ENCODE data around the gene MREG.

Gene MREG, protein sequence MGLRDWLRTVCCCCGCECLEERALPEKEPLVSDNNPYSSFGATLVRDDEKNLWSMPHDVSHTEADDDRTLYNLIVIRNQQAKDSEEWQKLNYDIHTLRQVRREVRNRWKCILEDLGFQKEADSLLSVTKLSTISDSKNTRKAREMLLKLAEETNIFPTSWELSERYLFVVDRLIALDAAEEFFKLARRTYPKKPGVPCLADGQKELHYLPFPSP

DNA sequence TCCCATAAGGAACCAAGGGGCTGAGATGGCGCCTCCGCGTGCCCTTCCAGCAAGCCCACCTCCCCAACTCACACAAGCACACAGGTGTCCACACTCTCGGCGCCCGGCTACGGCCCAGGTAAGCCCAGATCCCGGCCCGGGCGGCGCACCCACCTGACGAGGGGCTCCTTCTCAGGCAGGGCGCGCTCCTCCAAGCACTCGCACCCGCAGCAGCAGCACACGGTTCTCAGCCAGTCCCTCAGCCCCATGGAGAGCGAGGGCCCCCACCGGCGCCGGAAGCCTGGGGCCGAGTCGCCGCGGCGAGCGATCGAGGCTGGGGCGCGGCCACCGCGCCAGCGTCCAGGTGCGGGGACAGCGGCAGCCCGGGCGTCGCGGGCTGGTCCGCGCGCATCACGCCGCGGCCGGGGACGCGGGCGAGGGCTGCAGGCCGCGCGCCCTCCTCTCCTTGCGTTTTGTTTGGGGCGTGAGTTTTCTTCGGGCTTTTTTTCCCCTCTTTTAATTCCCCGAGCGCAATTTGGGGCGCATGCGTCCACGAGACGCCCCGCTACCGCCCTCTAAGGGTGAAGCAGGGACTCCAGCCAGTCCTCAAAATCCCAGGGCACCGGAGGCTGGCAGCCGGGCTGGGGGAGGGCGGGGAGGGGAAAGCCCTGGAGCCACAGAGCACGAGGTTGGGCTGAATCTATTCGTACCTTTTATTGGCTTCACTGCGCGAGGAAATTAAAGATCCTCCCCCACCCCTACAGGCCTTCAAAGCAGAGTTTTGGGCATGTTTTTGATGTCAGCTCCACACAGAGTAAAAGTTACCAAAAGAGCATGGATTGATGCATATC is at the start of gene MREG:
TSS of gene MREG (minus strand) at position 472 of the 830 bp plus-strand sequence. CDS start at position 248, 224 bp downstream.
- DNase-seq (ENCODE audit: low spot score) = peak; percentile 94

DNA sequence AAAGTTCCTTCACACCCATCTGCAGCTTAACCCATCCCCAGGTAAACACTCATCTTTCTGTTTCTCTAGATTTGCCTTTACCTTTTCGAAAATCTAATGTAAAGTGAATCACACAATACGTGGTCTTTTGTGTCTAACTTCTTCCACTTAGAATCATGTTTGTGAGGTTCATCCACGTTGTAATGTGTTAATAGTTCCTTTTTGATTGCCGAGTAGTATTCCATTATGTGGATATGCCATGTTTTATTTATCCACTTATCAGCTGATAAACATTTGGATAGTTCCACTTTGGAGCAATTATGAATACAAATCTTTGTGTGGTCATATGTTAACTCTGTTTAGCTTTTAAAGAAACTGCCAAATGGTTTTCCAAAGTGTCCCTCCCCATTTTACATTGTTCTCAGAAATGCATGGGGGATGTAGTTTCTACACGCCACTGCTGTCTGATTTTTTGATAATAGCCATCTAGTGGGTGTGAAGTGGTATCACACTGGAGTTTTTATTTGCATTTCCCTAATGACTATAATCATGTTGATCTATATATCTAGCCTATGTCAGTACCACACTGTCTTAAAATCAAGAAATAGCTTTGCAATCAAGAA is 46.0 kb upstream of the MREG start:
- DNase-seq (ENCODE audit: low spot score) = no peak

DNA sequence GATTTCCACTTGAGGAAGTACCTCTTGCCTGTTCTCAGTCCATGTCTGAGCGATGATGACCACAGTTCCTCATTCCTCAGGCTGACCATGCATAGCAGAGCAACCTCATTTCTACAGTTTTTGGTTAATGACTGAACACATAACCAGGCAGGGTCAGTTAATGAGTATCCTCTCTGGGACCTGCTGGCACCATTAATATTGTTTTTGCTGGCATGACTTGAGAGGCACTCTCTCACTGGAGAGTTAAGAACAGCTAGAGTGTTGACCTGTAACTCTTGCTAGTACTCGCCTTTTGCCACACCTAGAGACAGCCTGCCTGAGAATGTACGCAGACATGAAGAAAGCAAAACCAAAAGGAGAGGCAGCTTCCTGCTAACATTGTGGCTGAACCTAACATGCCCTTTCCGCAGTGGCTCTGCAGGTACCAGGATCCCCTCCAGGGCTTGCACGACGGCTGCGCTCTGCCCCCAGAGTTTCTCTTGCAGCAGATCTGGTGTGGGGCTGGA is 44.4 kb upstream of the MREG start:
- no peak for DNase-seq (ENCODE audit: low spot score)

DNA sequence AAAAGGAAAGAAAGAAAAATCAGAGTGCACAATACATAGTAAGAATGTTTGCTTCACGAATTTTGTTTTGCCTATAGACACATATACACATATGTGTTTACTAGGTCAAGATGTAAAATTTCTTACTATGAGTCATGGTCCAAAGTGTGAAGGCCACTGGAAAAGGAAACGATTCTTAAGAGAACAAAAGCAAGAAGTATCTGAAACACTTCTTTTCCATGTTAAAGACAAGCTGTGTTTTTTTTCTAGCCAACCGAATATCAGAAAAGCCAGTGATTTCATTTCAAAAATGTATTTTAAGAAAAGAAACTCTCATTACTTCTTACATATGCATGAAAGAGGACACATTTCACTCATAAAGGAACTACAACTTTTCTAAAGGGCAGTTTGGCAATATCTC is 43.4 kb upstream of the MREG start:
- no peak for DNase-seq (ENCODE audit: low spot score)

DNA sequence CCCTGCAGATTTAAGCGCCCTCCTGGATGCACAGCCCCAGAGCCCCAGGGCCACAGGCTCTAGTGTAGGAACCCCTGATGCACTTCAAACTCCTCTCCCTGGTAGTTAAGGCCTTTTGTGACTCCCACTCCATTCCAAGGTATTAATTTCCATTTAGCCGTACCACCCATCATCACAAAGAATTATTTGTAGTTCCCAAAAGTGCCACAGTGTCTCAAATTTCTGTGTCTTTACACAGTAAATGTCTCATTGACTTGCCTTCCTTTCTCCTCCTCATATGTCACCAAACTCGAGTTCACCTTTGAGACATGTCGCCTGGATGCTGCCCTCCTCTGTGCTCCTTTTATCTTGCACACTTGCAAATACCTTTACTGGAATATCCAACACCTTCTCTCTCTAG is 42.3 kb upstream of the MREG start:
- no peak for DNase-seq (ENCODE audit: low spot score)

DNA sequence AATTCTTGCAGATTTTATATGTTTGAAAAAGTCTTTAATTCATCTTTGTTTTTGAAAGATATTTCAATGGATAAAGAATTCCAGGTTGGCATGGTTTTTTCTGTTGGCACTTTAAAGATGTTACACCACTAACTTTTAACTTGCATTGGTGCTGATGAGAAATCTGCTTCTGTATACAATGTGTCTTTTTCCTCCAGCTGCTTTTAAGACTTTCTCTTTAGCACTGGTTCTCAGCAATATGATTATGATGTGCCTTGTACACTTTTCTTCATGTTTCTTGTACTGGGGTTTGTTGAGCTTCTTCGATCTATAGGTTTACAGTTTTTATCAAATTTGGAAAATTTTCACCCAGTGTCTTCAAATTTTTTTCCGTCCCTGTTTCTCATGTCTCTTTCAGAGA is 39.1 kb upstream of the MREG start:
- no peak for DNase-seq (ENCODE audit: low spot score)

DNA sequence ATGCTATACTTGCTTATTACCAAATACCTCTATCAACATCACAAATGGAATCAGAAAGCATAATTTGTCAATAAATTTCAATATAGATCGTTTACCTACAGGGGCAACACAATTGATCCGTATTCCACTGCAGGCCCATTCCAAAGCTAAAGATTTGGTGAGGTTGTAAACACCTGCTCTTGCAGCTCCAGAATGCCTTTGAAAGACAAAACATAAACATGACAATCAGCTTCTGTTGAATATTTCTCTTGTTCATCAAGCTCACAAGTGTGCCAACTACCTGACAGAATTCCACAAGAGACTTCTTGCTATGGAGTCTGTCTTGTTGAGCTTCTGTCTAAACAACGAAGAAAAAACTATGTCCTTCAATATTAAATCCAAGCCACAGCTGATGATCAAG is 38.0 kb upstream of the MREG start:
- no peak for DNase-seq (ENCODE audit: low spot score)

DNA sequence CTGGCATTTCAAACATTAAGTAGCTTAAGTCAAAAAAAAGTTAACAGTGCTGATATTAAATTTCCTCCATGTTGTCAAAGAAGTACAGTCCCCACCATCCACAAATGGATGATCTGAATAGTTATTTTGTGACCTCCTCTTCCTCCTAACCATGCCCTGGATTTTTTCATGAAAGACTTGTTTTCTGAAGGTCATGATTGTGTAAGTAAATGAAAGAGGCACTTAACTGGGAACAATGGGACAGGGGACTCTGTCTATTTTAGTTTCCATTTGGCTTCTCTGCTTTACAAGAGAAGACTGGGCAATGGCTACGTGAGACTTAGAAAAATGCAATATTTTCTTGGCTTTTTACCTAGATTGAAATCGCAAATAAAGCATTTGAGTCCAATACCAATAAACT is 36.1 kb upstream of the MREG start:
- no peak for DNase-seq (ENCODE audit: low spot score)

DNA sequence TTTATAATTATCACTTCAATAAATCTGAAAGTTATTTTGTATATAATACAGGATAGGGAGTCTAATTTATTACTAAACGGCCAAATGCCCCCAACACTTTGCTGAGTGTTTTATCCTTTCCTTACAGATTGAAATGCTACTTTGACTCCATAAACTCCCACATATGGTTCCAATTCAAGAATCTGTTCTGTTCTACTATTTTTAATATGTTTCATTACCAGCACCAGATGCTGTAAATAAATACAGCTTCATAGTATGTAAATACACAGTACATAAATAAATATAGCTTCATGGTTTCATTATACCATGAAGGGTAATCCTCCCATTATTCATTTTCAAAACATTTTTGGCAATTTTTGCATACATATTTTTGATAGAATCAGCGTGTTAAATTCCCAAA is 34.0 kb upstream of the MREG start:
- no peak for DNase-seq (ENCODE audit: low spot score)

DNA sequence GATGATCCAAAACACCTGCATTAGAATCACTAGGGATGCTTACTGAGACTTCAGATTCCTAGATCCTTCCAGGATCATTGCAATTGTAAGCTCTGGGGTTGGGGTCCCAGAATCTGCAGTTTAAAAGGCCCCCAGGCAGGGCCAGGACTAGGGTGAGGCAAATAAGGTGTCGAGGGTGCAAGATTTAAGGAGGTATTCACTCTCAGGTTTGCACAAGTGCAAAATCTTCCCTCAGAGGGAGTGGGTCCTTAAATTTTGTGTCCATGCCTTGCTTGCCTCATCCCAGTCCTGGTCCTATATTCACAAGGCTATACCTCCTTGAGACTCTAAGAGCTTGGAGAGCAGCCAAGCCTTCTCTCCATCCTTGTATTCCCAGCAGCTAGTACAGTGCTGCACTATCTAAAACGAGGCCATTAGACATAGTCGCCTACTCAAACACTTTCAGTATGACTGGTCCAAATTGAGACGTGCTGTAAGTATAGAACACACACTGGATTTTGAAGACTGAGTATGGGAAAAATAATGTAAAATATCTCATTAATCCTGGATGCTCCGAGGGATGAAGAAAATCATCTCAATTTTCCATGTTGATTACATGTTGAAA is 31.6 kb upstream of the MREG start:
- DNase-seq (ENCODE audit: low spot score) = no peak

DNA sequence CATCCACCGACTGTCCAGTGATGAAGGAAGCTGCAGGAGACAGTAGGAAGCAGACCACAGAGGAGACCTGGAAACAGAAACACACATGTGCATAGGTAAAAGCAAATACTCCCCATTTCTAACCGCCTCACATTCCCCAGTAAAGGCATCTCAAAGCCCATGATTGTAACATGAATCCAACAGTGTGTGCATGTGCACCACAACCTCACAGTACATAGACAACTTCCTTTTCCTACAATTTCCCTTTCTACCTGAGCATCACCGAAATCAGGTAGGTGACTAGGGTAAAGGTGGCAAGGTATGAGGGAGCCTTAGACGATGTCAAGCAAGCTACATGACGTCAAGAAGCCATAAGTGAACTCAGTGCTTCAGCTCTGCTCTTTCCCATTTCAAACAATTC is 30.6 kb upstream of the MREG start:
- DNase-seq (ENCODE audit: low spot score) = no peak

DNA sequence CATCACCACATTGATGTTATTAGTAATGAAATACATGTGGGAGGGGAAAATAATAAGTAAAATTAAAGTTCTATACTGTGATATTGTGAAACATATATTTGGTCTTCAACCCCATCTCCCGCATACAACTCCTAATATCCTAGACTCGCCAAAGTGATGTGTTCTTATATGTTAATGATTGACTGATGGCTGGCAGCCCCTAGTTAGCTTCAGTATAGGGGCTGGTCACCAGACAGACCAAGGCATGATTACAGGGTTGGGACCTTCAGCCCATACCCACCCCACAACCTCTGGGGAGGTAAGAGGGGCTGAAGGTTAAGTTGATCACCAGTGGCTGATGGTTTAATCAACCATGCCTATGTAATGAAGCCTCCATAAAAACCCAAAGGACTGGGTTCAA is 28.1 kb upstream of the MREG start:
- DNase-seq (ENCODE audit: low spot score) = no peak

DNA sequence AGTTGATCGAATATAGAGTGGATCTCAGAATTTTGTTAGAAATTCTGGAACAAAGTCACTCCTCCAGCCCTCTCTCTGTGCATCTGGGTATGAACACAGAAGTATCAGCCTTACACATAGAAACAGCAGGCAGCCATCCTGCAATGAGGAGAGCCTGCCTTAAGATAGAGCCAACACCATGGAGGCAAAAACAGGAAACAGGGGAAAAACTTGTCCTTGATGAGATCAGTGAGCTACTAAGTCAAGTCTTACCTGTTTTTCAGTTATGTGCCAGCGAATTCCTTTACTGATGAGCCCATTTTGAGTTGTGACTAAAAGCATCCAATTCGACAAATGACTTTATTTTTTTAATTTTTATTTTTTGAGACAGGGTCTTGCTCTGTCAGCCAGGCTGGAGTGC is 26.6 kb upstream of the MREG start:
- no peak for DNase-seq (ENCODE audit: low spot score)

DNA sequence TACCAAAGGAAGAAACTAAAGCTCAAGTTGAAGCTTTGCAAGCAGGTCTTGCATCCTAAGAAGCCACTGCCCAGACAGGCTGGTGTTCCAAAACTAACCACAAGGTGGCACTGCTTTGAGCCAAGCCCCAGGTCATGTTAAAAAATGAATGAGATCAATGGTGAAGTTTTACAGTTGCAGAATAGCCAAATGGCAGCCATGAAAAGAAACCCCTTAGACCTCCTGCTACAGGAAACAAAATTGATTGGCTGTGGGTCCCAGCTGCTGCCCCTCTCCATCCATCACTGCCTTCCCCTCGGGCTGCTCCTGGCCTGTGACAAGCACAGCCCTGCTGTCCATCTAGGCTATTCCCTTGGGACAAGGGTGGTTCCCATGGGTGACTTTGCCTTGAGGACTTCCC is 20.7 kb upstream of the MREG start:
- peak; percentile 82 for DNase-seq (ENCODE audit: low spot score)

DNA sequence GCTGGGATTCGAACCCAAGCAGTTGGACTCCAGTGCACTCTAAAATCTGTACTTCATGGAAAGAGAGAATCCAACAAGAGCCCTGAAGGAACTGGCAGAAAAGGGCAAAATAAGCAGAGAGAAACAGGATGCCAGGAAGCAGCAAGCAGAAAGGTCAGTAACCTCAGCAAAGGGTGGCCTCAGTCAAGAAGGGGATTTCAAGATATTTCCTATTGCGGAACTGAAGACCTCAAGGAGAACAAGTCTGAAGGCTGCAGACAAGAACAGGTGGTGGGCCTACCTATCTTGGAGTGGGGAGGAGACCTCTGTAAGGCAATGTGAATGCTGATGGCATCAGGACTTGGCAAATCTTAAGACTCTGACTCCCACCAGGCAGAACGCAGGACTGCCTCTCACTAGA is 20.1 kb upstream of the MREG start:
- DNase-seq (ENCODE audit: low spot score) = no peak

DNA sequence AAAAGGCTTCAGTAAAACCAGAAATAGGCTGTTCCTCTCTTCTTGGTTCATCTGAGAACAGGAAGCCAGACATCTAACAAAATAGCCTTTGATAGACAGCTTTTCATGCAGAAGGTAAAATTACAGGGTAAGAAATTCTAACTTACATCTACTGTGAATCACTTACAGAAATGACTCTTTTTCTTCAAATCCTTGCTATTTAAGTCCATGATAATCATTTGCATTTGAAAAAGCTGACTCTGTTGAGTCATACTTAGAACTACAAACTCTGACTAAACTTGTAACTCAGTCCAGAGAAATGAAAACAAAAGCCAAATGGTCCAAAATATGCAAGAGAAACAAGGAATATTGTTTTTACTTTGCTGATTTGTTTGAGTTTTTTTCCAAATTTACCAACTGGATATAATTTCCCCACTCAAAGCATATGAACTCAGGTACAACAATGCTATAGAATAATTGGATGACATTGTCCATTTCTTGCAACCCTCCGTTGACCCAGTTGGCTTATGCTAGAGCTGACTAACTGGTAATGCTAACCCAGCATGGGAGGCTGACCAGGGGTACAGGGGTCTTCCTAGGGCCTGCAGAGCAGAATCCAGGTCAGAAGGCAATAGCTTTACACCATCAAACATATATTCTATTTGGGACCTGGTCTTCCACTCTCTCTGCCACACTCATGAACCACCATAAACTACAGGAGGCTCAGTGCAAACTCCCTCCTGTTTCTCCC is 18.8 kb upstream of the MREG start:
- no peak for DNase-seq (ENCODE audit: low spot score)

DNA sequence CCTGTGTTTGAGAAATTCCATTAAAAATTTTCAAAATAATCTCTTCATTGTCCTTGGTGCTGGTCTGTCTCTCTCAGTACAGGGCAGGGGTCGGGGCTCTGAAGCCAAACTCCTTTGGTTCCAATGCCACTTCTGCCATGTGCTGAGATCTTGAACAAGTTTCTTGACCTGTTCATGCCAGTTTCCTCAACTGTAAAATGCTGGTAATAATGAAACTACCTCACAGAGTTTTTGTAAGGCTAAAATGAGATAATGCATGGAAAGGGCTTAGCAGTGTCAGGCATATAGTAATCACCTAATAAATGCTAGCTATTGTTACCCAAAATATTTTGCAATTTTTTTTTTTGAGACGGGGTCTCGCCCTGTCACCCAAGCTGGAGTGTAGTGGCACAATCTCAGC is 16.9 kb upstream of the MREG start:
- DNase-seq (ENCODE audit: low spot score) = no peak

DNA sequence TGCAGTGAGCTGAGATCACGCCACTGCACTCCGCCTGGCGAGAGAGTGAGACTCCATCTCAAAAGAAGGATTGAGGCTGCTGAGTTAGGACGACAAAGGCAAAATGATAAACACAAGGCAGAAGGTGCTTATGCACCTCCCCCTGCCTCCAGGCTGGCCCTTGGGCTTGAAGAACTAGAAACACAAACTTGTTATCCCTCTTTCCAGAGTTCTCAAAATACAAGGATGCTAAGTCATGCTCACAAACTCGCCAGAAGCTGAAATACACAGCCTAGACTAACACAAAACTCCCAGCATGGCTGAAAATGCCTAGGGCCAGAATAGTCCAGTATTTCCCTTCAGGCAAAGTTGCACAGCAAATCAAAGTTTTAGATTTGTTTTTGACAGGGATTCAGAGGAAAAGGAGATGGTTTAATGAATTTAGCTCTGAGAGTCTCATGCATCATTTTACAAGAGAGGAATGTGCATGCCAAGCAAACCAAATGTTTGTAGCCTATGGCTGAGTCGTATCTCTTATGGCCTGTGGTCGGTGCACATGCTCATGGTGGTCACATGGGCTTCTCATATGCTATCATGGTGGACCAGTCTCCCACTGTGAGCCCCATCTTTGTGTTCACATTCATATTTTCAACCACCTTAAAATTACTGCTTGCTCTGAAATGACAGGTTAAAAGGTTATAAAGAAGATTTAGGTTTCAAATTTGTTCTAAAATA is 16.2 kb upstream of the MREG start:
- DNase-seq (ENCODE audit: low spot score) = no peak

DNA sequence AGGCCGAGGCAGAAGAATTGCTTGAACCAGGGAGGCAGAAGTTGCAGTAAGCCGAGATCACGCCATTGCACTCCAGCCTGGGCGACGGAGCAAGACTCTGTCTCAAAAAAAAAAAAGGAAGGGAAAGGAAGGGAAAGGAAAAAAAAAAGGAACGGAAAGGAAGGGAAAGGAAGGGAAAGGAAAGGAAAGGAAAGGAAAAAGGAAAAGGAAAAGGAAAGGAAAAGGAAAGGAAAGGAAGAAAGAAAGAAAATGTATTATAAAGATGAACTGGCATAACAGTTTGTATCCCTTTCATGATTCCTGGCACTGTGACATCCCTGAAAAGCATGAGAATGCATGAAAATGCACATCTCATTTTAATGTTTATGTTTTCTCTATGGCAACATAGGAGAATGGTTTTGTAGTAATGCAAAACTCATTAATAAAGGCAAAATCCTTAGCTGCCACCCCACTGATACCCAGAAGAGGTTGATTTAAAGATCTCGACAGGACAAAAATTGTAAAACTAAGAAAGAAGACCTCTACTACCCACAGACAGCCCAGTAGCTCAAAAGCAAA is 11.5 kb upstream of the MREG start:
- DNase-seq (ENCODE audit: low spot score) = no peak

DNA sequence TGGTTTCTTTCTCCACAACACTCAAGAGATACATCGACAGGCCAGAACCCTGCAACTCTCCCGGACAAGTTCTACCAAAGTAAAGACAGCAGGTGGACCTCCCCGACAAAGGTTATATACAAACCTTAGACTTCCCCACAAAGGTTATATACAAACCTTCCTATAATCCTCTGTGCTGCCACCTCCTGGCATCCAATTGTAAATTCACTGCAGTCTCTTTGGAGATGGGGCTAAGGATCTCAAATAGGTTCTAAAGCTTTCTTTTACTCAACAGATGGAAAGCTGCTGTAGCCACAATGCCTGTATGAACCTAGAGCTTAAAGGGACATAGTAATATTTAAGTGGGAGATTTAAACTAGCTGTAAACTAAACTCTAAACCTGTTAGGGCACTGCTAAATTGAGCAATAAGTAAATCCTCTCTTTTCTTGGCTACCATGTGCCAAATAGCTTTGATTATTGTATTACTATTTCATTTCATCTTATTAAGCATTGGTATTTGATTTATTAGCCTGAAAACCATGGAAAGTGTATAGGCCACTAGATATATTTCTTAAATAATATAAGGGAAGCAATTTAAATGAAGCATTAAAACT is 9.8 kb upstream of the MREG start:
- peak; percentile 73 for DNase-seq (ENCODE audit: low spot score)

All from iPS-NIHi11 (cell line).